KMS-11 (cell line): Measurements from ENCODE around the gene CEL.
"Not testable (repeated sequence)": the region's sequence is repeated elsewhere in the genome, so short reads cannot be mapped to it uniquely, and the experiment has no call there.

ENCODE experiments used
- H2AFZ ChIP-seq: fragments of 200-600 bp; sonication (generic); 2 replicates; pipeline ENCODE4 v1.6.1; 2016; ENCODE audit warnings: antibody characterized with exemption, mixed run types, low read depth
- H3K27ac ChIP-seq: fragments of 200-600 bp; sonication (generic); 2 replicates; pipeline ENCODE4 v1.6.1; 2016; ENCODE audit warnings: mild to moderate bottlenecking, mixed run types
- H3K27me3 ChIP-seq: fragments of 200-600 bp; sonication (generic); 2 replicates; pipeline ENCODE4 v1.6.1; 2017; ENCODE audit warnings: mild to moderate bottlenecking, low read depth, mixed run types, moderate library complexity; ENCODE audit not compliant: insufficient read depth
- H3K36me3 ChIP-seq: fragments of 200-600 bp; sonication (generic); 2 replicates; pipeline ENCODE4 v1.6.1; 2017; ENCODE audit warnings: mild to moderate bottlenecking, mixed run types; ENCODE audit not compliant: insufficient read depth
- H3K4me1 ChIP-seq: fragments of 200-600 bp; sonication (generic); 2 replicates; pipeline ENCODE4 v1.6.1; 2016; ENCODE audit warnings: mild to moderate bottlenecking, low read depth, mixed run types; ENCODE audit not compliant: poor library complexity, severe bottlenecking
- H3K4me2 ChIP-seq: fragments of 200-600 bp; sonication (generic); 2 replicates; pipeline ENCODE4 v1.7.0; 2016; ENCODE audit warnings: mild to moderate bottlenecking, mixed run types
- H3K4me3 ChIP-seq: fragments of 200-600 bp; sonication (generic); IDR thresholded peaks from 2 replicates; pipeline ENCODE4 v1.6.1; 2017; ENCODE audit warnings: low read depth, low read length, mixed read lengths; ENCODE audit not compliant: insufficient read depth
- H3K79me2 ChIP-seq: fragments of 200-600 bp; sonication (generic); 2 replicates; pipeline ENCODE4 v1.6.1; 2016; ENCODE audit warnings: low read depth, mixed run types; ENCODE audit not compliant: insufficient read depth
- H3K9ac ChIP-seq: fragments of 200-600 bp; sonication (generic); 2 replicates; pipeline ENCODE4 v1.6.1; 2016; ENCODE audit warnings: mild to moderate bottlenecking, mixed run types
- H4K20me1 ChIP-seq: fragments of 200-600 bp; sonication (generic); 2 replicates; pipeline ENCODE4 v1.6.1; 2016; ENCODE audit warnings: mild to moderate bottlenecking, mixed run types; ENCODE audit not compliant: insufficient read depth
- TF ChIP-seq, protein P1 (sequence below): fragments of 200-600 bp; sonication (generic); conservative IDR thresholded peaks from 2 replicates; pipeline ENCODE4 v1.6.1; 2017; ENCODE audit warnings: low read depth, mild to moderate bottlenecking, antibody characterized with exemption, low read length, moderate library complexity, mixed read lengths

CEL gene

GRCh38 chr9:133040892-133041479 is 20.8 kb upstream of the CEL start:
- H3K4me3 ChIP-seq, H3K9ac ChIP-seq, H3K27me3 ChIP-seq, H3K36me3 ChIP-seq, H3K4me1 ChIP-seq, H4K20me1 ChIP-seq, H3K27ac ChIP-seq, H2AFZ ChIP-seq, H3K4me2 ChIP-seq: not testable (repeated sequence)
- TF ChIP-seq, protein P1, sequence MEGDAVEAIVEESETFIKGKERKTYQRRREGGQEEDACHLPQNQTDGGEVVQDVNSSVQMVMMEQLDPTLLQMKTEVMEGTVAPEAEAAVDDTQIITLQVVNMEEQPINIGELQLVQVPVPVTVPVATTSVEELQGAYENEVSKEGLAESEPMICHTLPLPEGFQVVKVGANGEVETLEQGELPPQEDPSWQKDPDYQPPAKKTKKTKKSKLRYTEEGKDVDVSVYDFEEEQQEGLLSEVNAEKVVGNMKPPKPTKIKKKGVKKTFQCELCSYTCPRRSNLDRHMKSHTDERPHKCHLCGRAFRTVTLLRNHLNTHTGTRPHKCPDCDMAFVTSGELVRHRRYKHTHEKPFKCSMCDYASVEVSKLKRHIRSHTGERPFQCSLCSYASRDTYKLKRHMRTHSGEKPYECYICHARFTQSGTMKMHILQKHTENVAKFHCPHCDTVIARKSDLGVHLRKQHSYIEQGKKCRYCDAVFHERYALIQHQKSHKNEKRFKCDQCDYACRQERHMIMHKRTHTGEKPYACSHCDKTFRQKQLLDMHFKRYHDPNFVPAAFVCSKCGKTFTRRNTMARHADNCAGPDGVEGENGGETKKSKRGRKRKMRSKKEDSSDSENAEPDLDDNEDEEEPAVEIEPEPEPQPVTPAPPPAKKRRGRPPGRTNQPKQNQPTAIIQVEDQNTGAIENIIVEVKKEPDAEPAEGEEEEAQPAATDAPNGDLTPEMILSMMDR: peak; percentile 55
- H3K79me2 ChIP-seq: peaks cover 24% of the 10 kb centered on the region; the same call in 1 of the 2 replicates

DNA sequence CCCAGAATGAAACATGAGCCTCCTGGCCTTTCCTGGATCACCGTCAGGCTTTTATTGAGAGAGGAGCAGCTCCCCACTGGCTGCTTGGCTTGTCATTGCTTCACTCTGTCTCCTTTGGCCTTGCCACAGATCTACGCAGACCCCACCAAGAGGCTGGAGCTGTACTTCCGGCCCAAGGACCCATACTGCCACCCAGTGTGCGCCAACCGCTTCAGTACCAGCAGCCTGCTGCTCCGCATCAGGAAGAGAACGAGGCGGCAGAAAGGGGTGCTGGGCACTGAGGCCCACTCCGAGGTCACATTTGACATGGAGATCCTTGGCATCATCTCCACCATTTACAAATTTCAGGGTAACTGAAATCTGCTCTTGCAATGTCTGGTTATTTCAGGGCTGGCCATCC is 19.8 kb upstream of the CEL start:
- no peak overlapping the region for H3K4me2 ChIP-seq
- peaks cover 14% of the 10 kb centered on the region; the same call in 1 of the 2 replicates for H3K79me2 ChIP-seq
- H3K4me3 ChIP-seq: no peak overlapping the region
- H3K27me3 ChIP-seq: no peaks in the 10 kb centered on the region
- no peak overlapping the region for H3K27ac ChIP-seq
- no peaks in the 10 kb centered on the region for H3K4me1 ChIP-seq
- TF ChIP-seq, protein P1: no peak
- H3K9ac ChIP-seq: no peak overlapping the region
- H3K36me3 ChIP-seq: no peaks in the 10 kb centered on the region
- no peak overlapping the region for H2AFZ ChIP-seq
- no peaks in the 10 kb centered on the region for H4K20me1 ChIP-seq

GRCh38 chr9:133042676-133043075 is 19.1 kb upstream of the CEL start:
- Histone ChIP-seq H3K27me3 (no peaks in the 10 kb centered on the region), H3K4me1 (peaks cover 3% of the 10 kb centered on the region), H3K9ac (no peak overlapping the region), H3K36me3 (no peaks in the 10 kb centered on the region), H2AFZ (no peak overlapping the region), H3K79me2 (peaks cover 9% of the 10 kb centered on the region; the same call in 1 of the 2 replicates), H3K4me2 (no peak overlapping the region), H4K20me1 (no peaks in the 10 kb centered on the region), H3K4me3 (no peak overlapping the region), H3K27ac (no peak overlapping the region)
- TF ChIP-seq, protein P1: no peak

- TF ChIP-seq, protein P1: no peak
- Histone ChIP-seq H3K27ac (no peak overlapping the region), H3K36me3 (no peaks in the 10 kb centered on the region), H3K4me3 (no peak overlapping the region), H3K4me2 (no peak overlapping the region), H4K20me1 (no peaks in the 10 kb centered on the region), H3K4me1 (peaks cover 12% of the 10 kb centered on the region), H2AFZ (no peak overlapping the region), H3K9ac (no peak overlapping the region), H3K79me2 (peaks cover 5% of the 10 kb centered on the region; the same call in 1 of the 2 replicates), H3K27me3 (no peaks in the 10 kb centered on the region)
Measured at GRCh38 chr9:133043449-133044035, 18.2 kb upstream of the CEL start.
